GM21619 (cell line): ENCODE measurements around the gene SORBS2.

Experiments
- ATAC-seq: cut with Tn5 transposase; IDR thresholded peaks from one replicate; pipeline ENCODE4 v1.9.1; 2021; ENCODE audit not compliant: unreplicated experiment

Gene SORBS2

GRCh38 chr4:185803022-185803421 lies 9.0 kb downstream of the SORBS2 start:
- ATAC-seq, result no peak

GRCh38 chr4:185801471-185801870 lies 10.5 kb downstream of the SORBS2 start:
- ATAC-seq, result no peak

GRCh38 chr4:185800266-185800945 lies 11.6 kb downstream of the SORBS2 start:
- ATAC-seq, result no peak

GRCh38 chr4:185799442-185799841 lies 12.6 kb downstream of the SORBS2 start:
- ATAC-seq, result no peak

GRCh38 chr4:185797596-185798338 lies 14.2 kb downstream of the SORBS2 start:
- ATAC-seq, result no peak

- ATAC-seq, result no peak
Measured at GRCh38 chr4:185797018-185797417, 15.0 kb downstream of the SORBS2 start.

- ATAC-seq, result no peak
Measured at GRCh38 chr4:185796176-185796575, 15.8 kb downstream of the SORBS2 start.

- ATAC-seq, result no peak
Measured at GRCh38 chr4:185794637-185795036, 17.4 kb downstream of the SORBS2 start.

GRCh38 chr4:185793716-185794115 lies 18.3 kb downstream of the SORBS2 start:
- no peak for ATAC-seq

- ATAC-seq, result no peak
Measured at GRCh38 chr4:185793116-185793485, 18.9 kb downstream of the SORBS2 start.

GRCh38 chr4:185792384-185793115 lies 19.4 kb downstream of the SORBS2 start:
- ATAC-seq, result no peak

- peak; percentile 76 for ATAC-seq
Measured at GRCh38 chr4:185787926-185788679, 23.9 kb downstream of the SORBS2 start.

- ATAC-seq, result no peak
Measured at GRCh38 chr4:185786422-185786821, 25.6 kb downstream of the SORBS2 start.

GRCh38 chr4:185783574-185783973 lies 28.4 kb downstream of the SORBS2 start:
- ATAC-seq, result no peak

- no peak for ATAC-seq
Measured at GRCh38 chr4:185782523-185782922, 29.5 kb downstream of the SORBS2 start.

GRCh38 chr4:185781555-185782215 lies 30.3 kb downstream of the SORBS2 start:
- no peak for ATAC-seq

GRCh38 chr4:185780472-185780871 lies 31.5 kb downstream of the SORBS2 start:
- no peak for ATAC-seq

- no peak for ATAC-seq
Measured at GRCh38 chr4:185779517-185779916, 32.5 kb downstream of the SORBS2 start.

- no peak for ATAC-seq
Measured at GRCh38 chr4:185778307-185778706, 33.7 kb downstream of the SORBS2 start.

- ATAC-seq, result no peak
Measured at GRCh38 chr4:185775792-185776555, 36.0 kb downstream of the SORBS2 start.
